Nephron progenitor cell (in vitro differentiated cells): ENCODE data around the gene OR2G2.

Experiments used
- DNase-seq: peaks from one replicate; pipeline ENCODE4 v3.0.0; 2021
- H3K27ac Mint-ChIP-seq: 2 replicates; pipeline ENCODE4 v1.8.0; 2021; ENCODE audit warnings: mild to moderate bottlenecking, moderate library complexity, mixed read lengths
- H3K27me3 Mint-ChIP-seq: 2 replicates; pipeline ENCODE4 v1.8.0; 2021; ENCODE audit warnings: mild to moderate bottlenecking, low read depth, mixed read lengths; ENCODE audit not compliant: poor library complexity
- H3K36me3 Mint-ChIP-seq: 2 replicates; pipeline ENCODE4 v1.8.0; 2021; ENCODE audit warnings: low read depth, mixed read lengths
- H3K4me1 Mint-ChIP-seq: 2 replicates; pipeline ENCODE4 v1.8.0; 2021; ENCODE audit warnings: mixed read lengths
- H3K4me3 Mint-ChIP-seq: 2 replicates; pipeline ENCODE4 v1.8.0; 2021; ENCODE audit warnings: mild to moderate bottlenecking, moderate library complexity, mixed read lengths
- H3K9me3 Mint-ChIP-seq: 2 replicates; pipeline ENCODE4 v1.8.0; 2021; ENCODE audit warnings: mild to moderate bottlenecking, moderate library complexity, mixed read lengths
- CTCF ChIP-seq: fragments of 200-600 bp; sonication (generic); IDR thresholded peaks from 2 replicates; pipeline ENCODE4 v1.5.0; 2021; ENCODE audit warnings: antibody characterized with exemption

The OR2G2 gene

GRCh38 chr1:247614625-247615024 lies 26.5 kb downstream of the OR2G2 start:
- DNase-seq: no peak
- TF ChIP-seq CTCF: no peak
- Mint-ChIP-seq H3K4me1 (no peaks in the 10 kb centered on the region), H3K36me3 (no peaks in the 10 kb centered on the region), H3K27me3 (peaks cover 4% of the 10 kb centered on the region), H3K9me3 (peaks cover 6% of the 10 kb centered on the region), H3K27ac (no peak overlapping the region), H3K4me3 (no peak overlapping the region)

- no peaks in the 10 kb centered on the region for H3K36me3 Mint-ChIP-seq
- no peak overlapping the region for H3K4me3 Mint-ChIP-seq
- H3K9me3 Mint-ChIP-seq: peaks cover 21% of the 10 kb centered on the region
- no peaks in the 10 kb centered on the region for H3K4me1 Mint-ChIP-seq
- no peak for DNase-seq
- TF ChIP-seq CTCF: no peak
- H3K27ac Mint-ChIP-seq: no peak overlapping the region
- peaks cover 4% of the 10 kb centered on the region for H3K27me3 Mint-ChIP-seq
These were observed 39.8 kb downstream of the OR2G2 start for GRCh38 chr1:247627951-247628350.

GRCh38 chr1:247638011-247638410 lies 49.9 kb downstream of the OR2G2 start:
- Mint-ChIP-seq H3K4me3 (no peak overlapping the region), H3K9me3 (peaks cover 12% of the 10 kb centered on the region), H3K4me1 (no peaks in the 10 kb centered on the region), H3K27me3 (peaks cover 4% of the 10 kb centered on the region), H3K27ac (no peak overlapping the region), H3K36me3 (no peaks in the 10 kb centered on the region)
- DNase-seq: no peak
- no peak for TF ChIP-seq CTCF

- Mint-ChIP-seq H3K4me3 (no peak overlapping the region), H3K27me3 (peaks cover 4% of the 10 kb centered on the region)
- DNase-seq: no peak
These were observed 50.6 kb downstream of the OR2G2 start for GRCh38 chr1:247638781-247639180.

More at GRCh38 chr1:247638781-247639180, 50.6 kb downstream of the OR2G2 start:
- Mint-ChIP-seq H3K27ac (no peak overlapping the region), H3K9me3 (peaks cover 12% of the 10 kb centered on the region), H3K36me3 (no peaks in the 10 kb centered on the region), H3K4me1 (no peaks in the 10 kb centered on the region)
- no peak for TF ChIP-seq CTCF
